OCI-LY7 (cell line): ENCODE measurements around the gene SNAP25.

ENCODE experiments used
- EZH2phosphoT487 ChIP-seq: fragments of 200-600 bp; sonication (generic); IDR thresholded peaks from 2 replicates; pipeline ENCODE4 v1.6.1; 2018; ENCODE audit warnings: low read depth, borderline replicate concordance, mild to moderate bottlenecking, mixed run types, antibody characterized with exemption, low read length, moderate library complexity, mixed read lengths
- TF ChIP-seq, protein P1 (sequence below): fragments of 200-600 bp; sonication (generic); conservative IDR thresholded peaks from 2 replicates; pipeline ENCODE4 v1.5.1; 2014; ENCODE audit warnings: mild to moderate bottlenecking, antibody characterized with exemption, low read length, moderate library complexity, mixed read lengths

- TF ChIP-seq, protein P1, sequence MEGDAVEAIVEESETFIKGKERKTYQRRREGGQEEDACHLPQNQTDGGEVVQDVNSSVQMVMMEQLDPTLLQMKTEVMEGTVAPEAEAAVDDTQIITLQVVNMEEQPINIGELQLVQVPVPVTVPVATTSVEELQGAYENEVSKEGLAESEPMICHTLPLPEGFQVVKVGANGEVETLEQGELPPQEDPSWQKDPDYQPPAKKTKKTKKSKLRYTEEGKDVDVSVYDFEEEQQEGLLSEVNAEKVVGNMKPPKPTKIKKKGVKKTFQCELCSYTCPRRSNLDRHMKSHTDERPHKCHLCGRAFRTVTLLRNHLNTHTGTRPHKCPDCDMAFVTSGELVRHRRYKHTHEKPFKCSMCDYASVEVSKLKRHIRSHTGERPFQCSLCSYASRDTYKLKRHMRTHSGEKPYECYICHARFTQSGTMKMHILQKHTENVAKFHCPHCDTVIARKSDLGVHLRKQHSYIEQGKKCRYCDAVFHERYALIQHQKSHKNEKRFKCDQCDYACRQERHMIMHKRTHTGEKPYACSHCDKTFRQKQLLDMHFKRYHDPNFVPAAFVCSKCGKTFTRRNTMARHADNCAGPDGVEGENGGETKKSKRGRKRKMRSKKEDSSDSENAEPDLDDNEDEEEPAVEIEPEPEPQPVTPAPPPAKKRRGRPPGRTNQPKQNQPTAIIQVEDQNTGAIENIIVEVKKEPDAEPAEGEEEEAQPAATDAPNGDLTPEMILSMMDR: no peak
- TF ChIP-seq EZH2phosphoT487: no peak
Observed at GRCh38 chr20:10328897-10329255, 110.2 kb downstream of the SNAP25 start.
